Thymus (tissue), 11 donors: ENCODE results near the gene CTAGE8. TPM values are rescaled to one million over a fixed set of nuclear protein-coding genes. Genes with fewer than 3 reads are reported as not detected.
"Not testable (repeated sequence)": the region's sequence is repeated elsewhere in the genome, so short reads cannot be mapped to it uniquely, and the experiment has no call there.

Source experiments
- DNase-seq, 9 donors: peaks; one replicate each; pipeline ENCODE4 v3.0.0-alpha.2; 2013; ENCODE audit warnings: low spot score in 9 of 9, low read depth in 6 of 9, missing footprints in 1 of 9
- H3K27ac ChIP-seq, 2 donors: one replicate each; pipeline ENCODE4 v1.5.1; 2013; ENCODE audit warnings: control low read depth in 1 of 2, low read depth in 1 of 2, low read length in 1 of 2, mild to moderate bottlenecking in 1 of 2, moderate library complexity in 1 of 2
- H3K27me3 ChIP-seq, 2 donors: one replicate each; pipeline ENCODE4 v1.5.1; 2013; ENCODE audit warnings: low read length in 1 of 2; ENCODE audit not compliant: control insufficient read depth in 2 of 2, insufficient read depth in 1 of 2
- H3K36me3 ChIP-seq, 2 donors: one replicate each; pipeline ENCODE4 v1.5.1; 2013; ENCODE audit warnings: low read length in 1 of 2, mild to moderate bottlenecking in 1 of 2, moderate library complexity in 1 of 2; ENCODE audit not compliant: control insufficient read depth in 2 of 2, insufficient read depth in 2 of 2
- H3K4me1 ChIP-seq, 2 donors: one replicate each; pipeline ENCODE4 v1.5.1; 2013; ENCODE audit warnings: low read length in 2 of 2; ENCODE audit not compliant: control insufficient read depth in 2 of 2, insufficient read depth in 2 of 2
- H3K4me3 ChIP-seq, 2 donors: one replicate each; pipeline ENCODE4 v1.5.1; 2013; ENCODE audit warnings: low read length in 2 of 2, control low read depth in 1 of 2, mild to moderate bottlenecking in 1 of 2
- H3K9me3 ChIP-seq, 2 donors: one replicate each; pipeline ENCODE4 v1.5.1; 2013; ENCODE audit warnings: low read length in 1 of 2, mild to moderate bottlenecking in 1 of 2; ENCODE audit not compliant: control insufficient read depth in 2 of 2, insufficient read depth in 1 of 2
- polyA plus RNA-seq: library from polyadenylated mRNA; stranded (reverse); fragments of 200-250 nt; gene quantifications from one replicate; pipeline ENCODE4 v1.2.3, GENCODE V29; 2013
- total RNA-seq: library from RNA; stranded (reverse); fragments of 120-200 nt; gene quantifications from one replicate; pipeline ENCODE4 v1.2.4, GENCODE V29; 2013
- donor health status: healthy.

CTAGE8 gene
- total and polyA plus RNA-seq, 2 donors: 0.52 to 3.1 TPM

DNA sequence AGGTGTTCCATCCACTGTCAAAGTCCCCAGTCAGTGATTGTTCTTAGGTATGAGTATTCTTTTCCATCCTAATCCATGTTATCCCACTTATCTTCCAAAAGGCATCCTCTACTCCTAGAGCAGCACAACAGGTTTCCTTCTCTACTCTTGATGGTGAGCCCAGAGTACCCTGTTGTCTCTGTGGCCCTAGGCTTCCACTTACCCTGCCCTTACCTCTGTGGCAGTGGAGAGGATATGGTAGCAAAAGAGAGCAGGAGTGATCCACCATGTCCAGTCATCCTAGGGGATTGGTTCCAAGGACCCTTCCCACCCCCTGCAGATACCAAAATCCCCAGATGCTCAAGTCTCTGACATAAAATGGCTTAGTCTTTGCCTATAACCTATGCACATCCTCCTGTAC is 51.9 kb downstream of the CTAGE8 start:
- not testable (repeated sequence) for H3K4me1 ChIP-seq, H3K27me3 ChIP-seq, DNase-seq, H3K4me3 ChIP-seq, H3K27ac ChIP-seq, H3K36me3 ChIP-seq, H3K9me3 ChIP-seq

Other genes starting within 250 kb of the CTAGE8 start
- not detected for gene OR2A5, start 220.3 kb downstream of the CTAGE8 start, total RNA-seq
- gene OR2A5, start 220.3 kb downstream of the CTAGE8 start, polyA plus RNA-seq: 0.02 TPM
- gene OR2A25, start 199.5 kb downstream of the CTAGE8 start, total RNA-seq: not detected
- gene OR2A25, start 199.5 kb downstream of the CTAGE8 start, polyA plus RNA-seq: 0.05 TPM
- gene OR2A12, start 183.0 kb downstream of the CTAGE8 start, total RNA-seq: not detected
- not detected for gene OR2A12, start 183.0 kb downstream of the CTAGE8 start, polyA plus RNA-seq
- not detected for gene OR2A2, start 159.7 kb downstream of the CTAGE8 start, total RNA-seq
- gene OR2A2, start 159.7 kb downstream of the CTAGE8 start, polyA plus RNA-seq: not detected
- not detected for gene OR2A14, start 146.1 kb downstream of the CTAGE8 start, total RNA-seq
- not detected for gene OR2A14, start 146.1 kb downstream of the CTAGE8 start, polyA plus RNA-seq
- 0.28 TPM for gene CTAGE4, start 85.8 kb downstream of the CTAGE8 start, total RNA-seq
- 0.62 TPM for gene CTAGE4, start 85.8 kb downstream of the CTAGE8 start, polyA plus RNA-seq
- gene ARHGEF35, start 73.5 kb downstream of the CTAGE8 start, total RNA-seq: 1.3 TPM
- gene ARHGEF35, start 73.5 kb downstream of the CTAGE8 start, polyA plus RNA-seq: 8.3 TPM
- not detected for gene OR2A42, start 29.7 kb downstream of the CTAGE8 start, total RNA-seq
- 0.02 TPM for gene OR2A42, start 29.7 kb downstream of the CTAGE8 start, polyA plus RNA-seq
- gene OR2A7, start 4.5 kb downstream of the CTAGE8 start, total RNA-seq: 0.24 TPM
- gene OR2A7, start 4.5 kb downstream of the CTAGE8 start, polyA plus RNA-seq: 1.4 TPM
- under 0.01 TPM for gene OR2A1, start 43.1 kb upstream of the CTAGE8 start, total RNA-seq
- 0.07 TPM for gene OR2A1, start 43.1 kb upstream of the CTAGE8 start, polyA plus RNA-seq
- gene ARHGEF5, start 86.1 kb upstream of the CTAGE8 start, total RNA-seq: 1.4 TPM
- 5.6 TPM for gene ARHGEF5, start 86.1 kb upstream of the CTAGE8 start, polyA plus RNA-seq
- gene NOBOX, start 134.4 kb upstream of the CTAGE8 start, total RNA-seq: not detected
- not detected for gene NOBOX, start 134.4 kb upstream of the CTAGE8 start, polyA plus RNA-seq